WERI-Rb-1 (cell line): ENCODE results near the gene ERMAP.
"Not testable (repeated sequence)": the region's sequence is repeated elsewhere in the genome, so short reads cannot be mapped to it uniquely, and the experiment has no call there.

Experiments used
- DNase-seq: peaks from one replicate; pipeline ENCODE4 v3.0.0-alpha.2; 2020
- H3K27ac ChIP-seq: fragments of 250-450 bp; sonication (Bioruptor Pico); 2 replicates; pipeline ENCODE4 v1.5.1; 2020; ENCODE audit warnings: mild to moderate bottlenecking, moderate library complexity
- H3K27me3 ChIP-seq: fragments of 250-450 bp; sonication (Bioruptor Pico); 2 replicates; pipeline ENCODE4 v1.5.1; 2021; ENCODE audit warnings: mild to moderate bottlenecking, low read depth, moderate library complexity; ENCODE audit not compliant: insufficient read depth, severe bottlenecking
- H3K36me3 ChIP-seq: fragments of 250-450 bp; sonication (Bioruptor Pico); 2 replicates; pipeline ENCODE4 v1.5.1; 2020; ENCODE audit warnings: mild to moderate bottlenecking, moderate library complexity
- H3K4me3 ChIP-seq: 2 replicates; pipeline ENCODE4 v1.5.1; 2011; ENCODE audit warnings: low read depth, mild to moderate bottlenecking, control low read depth, low read length
- H3K9me3 ChIP-seq: fragments of 250-450 bp; sonication (Bioruptor Pico); 2 replicates; pipeline ENCODE4 v1.5.1; 2021; ENCODE audit warnings: mild to moderate bottlenecking, moderate library complexity; ENCODE audit not compliant: severe bottlenecking
- TF ChIP-seq, protein P1 (sequence below): IDR thresholded peaks from 2 replicates; pipeline ENCODE4 v1.5.1; 2011; ENCODE audit warnings: low read depth, mild to moderate bottlenecking, control low read depth, inconsistent platforms, low read length

ERMAP gene

GRCh38 chr1:42861014-42861399 is 44.1 kb downstream of the ERMAP start:
- H3K9me3 ChIP-seq = peaks cover 30% of the 10 kb centered on the region
- H3K4me3 ChIP-seq = no peak overlapping the region
- H3K27me3 ChIP-seq = no peaks in the 10 kb centered on the region
- no peak overlapping the region for H3K27ac ChIP-seq
- TF ChIP-seq, protein P1, sequence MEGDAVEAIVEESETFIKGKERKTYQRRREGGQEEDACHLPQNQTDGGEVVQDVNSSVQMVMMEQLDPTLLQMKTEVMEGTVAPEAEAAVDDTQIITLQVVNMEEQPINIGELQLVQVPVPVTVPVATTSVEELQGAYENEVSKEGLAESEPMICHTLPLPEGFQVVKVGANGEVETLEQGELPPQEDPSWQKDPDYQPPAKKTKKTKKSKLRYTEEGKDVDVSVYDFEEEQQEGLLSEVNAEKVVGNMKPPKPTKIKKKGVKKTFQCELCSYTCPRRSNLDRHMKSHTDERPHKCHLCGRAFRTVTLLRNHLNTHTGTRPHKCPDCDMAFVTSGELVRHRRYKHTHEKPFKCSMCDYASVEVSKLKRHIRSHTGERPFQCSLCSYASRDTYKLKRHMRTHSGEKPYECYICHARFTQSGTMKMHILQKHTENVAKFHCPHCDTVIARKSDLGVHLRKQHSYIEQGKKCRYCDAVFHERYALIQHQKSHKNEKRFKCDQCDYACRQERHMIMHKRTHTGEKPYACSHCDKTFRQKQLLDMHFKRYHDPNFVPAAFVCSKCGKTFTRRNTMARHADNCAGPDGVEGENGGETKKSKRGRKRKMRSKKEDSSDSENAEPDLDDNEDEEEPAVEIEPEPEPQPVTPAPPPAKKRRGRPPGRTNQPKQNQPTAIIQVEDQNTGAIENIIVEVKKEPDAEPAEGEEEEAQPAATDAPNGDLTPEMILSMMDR = no peak
- DNase-seq = no peak
- no peaks in the 10 kb centered on the region for H3K36me3 ChIP-seq

- no peak for DNase-seq
- Histone ChIP-seq H3K27me3 (no peaks in the 10 kb centered on the region), H3K9me3 (peaks cover 7% of the 10 kb centered on the region), H3K36me3 (no peaks in the 10 kb centered on the region), H3K4me3 (no peak overlapping the region), H3K27ac (no peak overlapping the region)
- TF ChIP-seq, protein P1 = no peak
Measured at GRCh38 chr1:42866549-42866948, 49.6 kb downstream of the ERMAP start.

- not testable (repeated sequence) for DNase-seq, H3K4me3 ChIP-seq, H3K27ac ChIP-seq
Measured at GRCh38 chr1:42868466-42868865, 51.5 kb downstream of the ERMAP start.

GRCh38 chr1:42869254-42869653 is 52.3 kb downstream of the ERMAP start:
- not testable (repeated sequence) for H3K4me3 ChIP-seq, DNase-seq, H3K36me3 ChIP-seq, H3K9me3 ChIP-seq, H3K27ac ChIP-seq, H3K27me3 ChIP-seq

More at GRCh38 chr1:42868466-42868865, 51.5 kb downstream of the ERMAP start:
- H3K27me3 ChIP-seq, H3K9me3 ChIP-seq, H3K36me3 ChIP-seq: not testable (repeated sequence)

- H3K27ac ChIP-seq, H3K36me3 ChIP-seq, DNase-seq, H3K9me3 ChIP-seq, H3K4me3 ChIP-seq, H3K27me3 ChIP-seq: not testable (repeated sequence)
Measured at GRCh38 chr1:42869751-42870150, 52.8 kb downstream of the ERMAP start.

- H3K4me3 ChIP-seq, DNase-seq, H3K9me3 ChIP-seq, H3K27ac ChIP-seq, H3K36me3 ChIP-seq, H3K27me3 ChIP-seq: not testable (repeated sequence)
Measured at GRCh38 chr1:42873108-42873507, 56.2 kb downstream of the ERMAP start.

GRCh38 chr1:42873670-42874069 is 56.7 kb downstream of the ERMAP start:
- no peaks in the 10 kb centered on the region for H3K9me3 ChIP-seq
- no peak for DNase-seq
- TF ChIP-seq, protein P1 = no peak
- no peaks in the 10 kb centered on the region for H3K27me3 ChIP-seq
- H3K27ac ChIP-seq = no peak overlapping the region
- H3K36me3 ChIP-seq = no peaks in the 10 kb centered on the region
- no peak overlapping the region for H3K4me3 ChIP-seq

GRCh38 chr1:42876009-42876408 is 59.1 kb downstream of the ERMAP start:
- no peak for DNase-seq
- TF ChIP-seq, protein P1 = no peak

More at GRCh38 chr1:42876009-42876408, 59.1 kb downstream of the ERMAP start:
- Histone ChIP-seq H3K27me3 (no peaks in the 10 kb centered on the region), H3K27ac (no peak overlapping the region), H3K4me3 (no peak overlapping the region), H3K9me3 (peaks cover 3% of the 10 kb centered on the region), H3K36me3 (no peaks in the 10 kb centered on the region)
